Measurements from ENCODE around the gene COL15A1. TPM values are rescaled to one million over a fixed set of nuclear protein-coding genes. Genes with fewer than 3 reads are reported as not detected.

Gene COL15A1
- total RNA-seq, 2 experiments from 2014 or later, result 0.20 to 0.42 TPM

GRCh38 chr9:99069075-99069474 is 125.4 kb downstream of the COL15A1 start:
- H3K27ac Mint-ChIP-seq, result peak overlapping the region; percentile 90
- peaks cover 2% of the 10 kb centered on the region for H3K9me3 Mint-ChIP-seq
- H3K27me3 Mint-ChIP-seq, result no peaks in the 10 kb centered on the region
- peak overlapping the region; percentile 18 for H3K4me3 Mint-ChIP-seq
- peaks cover 18% of the 10 kb centered on the region for H3K36me3 Mint-ChIP-seq
- ATAC-seq (ENCODE audit: low read depth) (peak; percentile 60), DNase-seq (no peak)
- POLR2A ChIA-PET, result interaction anchor here (1.0 to 2.1 kb wide), 2 partner anchors 10 to 24 kb away, joined by 3 to 11 read pairs; no protein-coding TSS in a partner anchor
- H3K4me1 Mint-ChIP-seq, result peaks cover 38% of the 10 kb centered on the region

- no peak for DNase-seq
- Mint-ChIP-seq H3K4me1 (peaks cover 36% of the 10 kb centered on the region), H3K9me3 (peaks cover 2% of the 10 kb centered on the region), H3K36me3 (peaks cover 17% of the 10 kb centered on the region), H3K4me3 (peak overlapping the region; percentile 18), H3K27ac (peak overlapping the region; percentile 90), H3K27me3 (no peaks in the 10 kb centered on the region)
- ATAC-seq (ENCODE audit: low read depth), result no peak
- POLR2A ChIA-PET, result interaction anchor here (1.0 to 2.1 kb wide), 2 partner anchors 11 to 24 kb away, joined by 3 to 11 read pairs; no protein-coding TSS in a partner anchor
Measured at GRCh38 chr9:99069546-99069945, 125.8 kb downstream of the COL15A1 start.

- no peak overlapping the region for H3K4me3 Mint-ChIP-seq
- H3K27ac Mint-ChIP-seq, result no peak overlapping the region
- ATAC-seq (ENCODE audit: low read depth) (no peak), DNase-seq (no peak)
- POLR2A ChIA-PET, result interaction anchor here (1.0 kb wide), 1 partner anchor 53 kb away, joined by 3 read pairs; no protein-coding TSS in a partner anchor
- H3K9me3 Mint-ChIP-seq, result peaks cover 2% of the 10 kb centered on the region
- peaks cover 18% of the 10 kb centered on the region for H3K36me3 Mint-ChIP-seq
- peaks cover 44% of the 10 kb centered on the region for H3K4me1 Mint-ChIP-seq
- no peaks in the 10 kb centered on the region for H3K27me3 Mint-ChIP-seq
Measured at GRCh38 chr9:99070681-99071080, 127.0 kb downstream of the COL15A1 start.

- peaks cover 20% of the 10 kb centered on the region for H3K36me3 Mint-ChIP-seq
- peaks cover 48% of the 10 kb centered on the region for H3K4me1 Mint-ChIP-seq
- H3K4me3 Mint-ChIP-seq, result no peak overlapping the region
- peaks cover 2% of the 10 kb centered on the region for H3K9me3 Mint-ChIP-seq
- DNase-seq (no peak), ATAC-seq (ENCODE audit: low read depth) (no peak)
- peak overlapping the region; percentile 3 for H3K27ac Mint-ChIP-seq
- no peaks in the 10 kb centered on the region for H3K27me3 Mint-ChIP-seq
- POLR2A ChIA-PET, result interaction anchor here (1.0 kb wide), 1 partner anchor 54 kb away, joined by 3 read pairs; no protein-coding TSS in a partner anchor
Measured at GRCh38 chr9:99071313-99072039, 127.8 kb downstream of the COL15A1 start.

GRCh38 chr9:99072040-99072394 is 128.3 kb downstream of the COL15A1 start:
- POLR2A ChIA-PET, result no interaction called here
- Mint-ChIP-seq H3K27me3 (no peaks in the 10 kb centered on the region), H3K36me3 (peaks cover 20% of the 10 kb centered on the region), H3K9me3 (peaks cover 2% of the 10 kb centered on the region), H3K4me1 (peaks cover 50% of the 10 kb centered on the region), H3K4me3 (no peak overlapping the region), H3K27ac (no peak overlapping the region)
- ATAC-seq (ENCODE audit: low read depth), result no peak
- DNase-seq, result no peak

GRCh38 chr9:99073347-99073746 is 129.6 kb downstream of the COL15A1 start:
- H3K27me3 Mint-ChIP-seq, result no peaks in the 10 kb centered on the region
- no peak for ATAC-seq (ENCODE audit: low read depth)
- H3K4me3 Mint-ChIP-seq, result no peak overlapping the region
- peaks cover 2% of the 10 kb centered on the region for H3K9me3 Mint-ChIP-seq
- no peak for DNase-seq
- no peak overlapping the region for H3K27ac Mint-ChIP-seq
- peaks cover 20% of the 10 kb centered on the region for H3K36me3 Mint-ChIP-seq
- H3K4me1 Mint-ChIP-seq, result peaks cover 54% of the 10 kb centered on the region
- POLR2A ChIA-PET, result interaction anchor here (0.6 kb wide), 1 partner anchor 17 kb away, joined by 3 read pairs; no protein-coding TSS in a partner anchor

GRCh38 chr9:99073985-99074901 is 130.5 kb downstream of the COL15A1 start:
- H3K27ac Mint-ChIP-seq, result peak overlapping the region; percentile 40
- H3K4me1 Mint-ChIP-seq, result peaks cover 52% of the 10 kb centered on the region
- H3K9me3 Mint-ChIP-seq, result peaks cover under 1% of the 10 kb centered on the region
- ATAC-seq (ENCODE audit: low read depth), result no peak
- POLR2A ChIA-PET, result interaction anchor here (4.5 to 5.2 kb wide), 2 partner anchors 16 to 31 kb away, joined by 21 to 35 read pairs; partner anchors contain the start of gene TGFBR1
- H3K36me3 Mint-ChIP-seq, result peaks cover 12% of the 10 kb centered on the region
- DNase-seq, result no peak
- H3K4me3 Mint-ChIP-seq, result no peak overlapping the region
- no peaks in the 10 kb centered on the region for H3K27me3 Mint-ChIP-seq

- Mint-ChIP-seq H3K36me3 (peaks cover 10% of the 10 kb centered on the region), H3K4me3 (no peak overlapping the region), H3K4me1 (peaks cover 49% of the 10 kb centered on the region), H3K27me3 (no peaks in the 10 kb centered on the region), H3K27ac (peak overlapping the region; percentile 40), H3K9me3 (no peaks in the 10 kb centered on the region)
- POLR2A ChIA-PET, result interaction anchor here (1.3 to 5.2 kb wide), 4 partner anchors 8 to 30 kb away, joined by 4 to 35 read pairs (median 14); partner anchors contain the start of gene TGFBR1
- ATAC-seq (ENCODE audit: low read depth) (no peak), DNase-seq (no peak)
Measured at GRCh38 chr9:99074902-99075245, 131.2 kb downstream of the COL15A1 start.

- Mint-ChIP-seq H3K27me3 (no peaks in the 10 kb centered on the region), H3K27ac (peak overlapping the region; percentile 40), H3K4me1 (peaks cover 47% of the 10 kb centered on the region), H3K9me3 (no peaks in the 10 kb centered on the region), H3K36me3 (peaks cover 10% of the 10 kb centered on the region), H3K4me3 (no peak overlapping the region)
- POLR2A ChIA-PET, result interaction anchor here (1.3 to 5.2 kb wide), 6 partner anchors 9 to 62 kb away, joined by 4 to 35 read pairs (median 15); partner anchors contain the start of gene TGFBR1
- no peak for DNase-seq
- ATAC-seq (ENCODE audit: low read depth), result no peak
Measured at GRCh38 chr9:99075246-99075912, 131.7 kb downstream of the COL15A1 start.

- Mint-ChIP-seq H3K36me3 (peaks cover 6% of the 10 kb centered on the region), H3K27me3 (no peaks in the 10 kb centered on the region), H3K4me1 (peaks cover 43% of the 10 kb centered on the region), H3K27ac (peak overlapping the region; percentile 89), H3K9me3 (peaks cover 4% of the 10 kb centered on the region), H3K4me3 (peak overlapping the region; percentile 31)
- ATAC-seq (ENCODE audit: low read depth) (no peak), DNase-seq (no peak)
- POLR2A ChIA-PET, result interaction anchor here (1.1 to 5.2 kb wide), 8 partner anchors 9 to 63 kb away, joined by 3 to 35 read pairs (median 8); partner anchors contain the start of gene TGFBR1
Measured at GRCh38 chr9:99076030-99076429, 132.3 kb downstream of the COL15A1 start.

- H3K36me3 Mint-ChIP-seq, result peaks cover 6% of the 10 kb centered on the region
- POLR2A ChIA-PET, result interaction anchor here (0.7 to 5.2 kb wide), 10 partner anchors 9 to 63 kb away, joined by 3 to 35 read pairs (median 5); partner anchors contain the start of gene TGFBR1
- DNase-seq, result peak; percentile 65
Measured at GRCh38 chr9:99076483-99077171, 132.9 kb downstream of the COL15A1 start.

GRCh38 chr9:99078717-99079116 is 135.0 kb downstream of the COL15A1 start:
- ATAC-seq (ENCODE audit: low read depth) (no peak), DNase-seq (no peak)
- Mint-ChIP-seq H3K9me3 (peaks cover 4% of the 10 kb centered on the region), H3K4me3 (no peak overlapping the region), H3K27me3 (peaks cover 2% of the 10 kb centered on the region), H3K4me1 (peaks cover 40% of the 10 kb centered on the region), H3K27ac (no peak overlapping the region), H3K36me3 (peaks cover 10% of the 10 kb centered on the region)
- POLR2A ChIA-PET, result interaction anchor here (2.1 to 5.2 kb wide), 2 partner anchors 13 to 26 kb away, joined by 10 to 21 read pairs; partner anchors contain the start of gene TGFBR1

More at GRCh38 chr9:99076483-99077171, 132.9 kb downstream of the COL15A1 start:
- ATAC-seq (ENCODE audit: low read depth), result peak; percentile 95
- H3K27ac Mint-ChIP-seq, result peak overlapping the region; percentile 89
- peak overlapping the region; percentile 53 for H3K4me3 Mint-ChIP-seq
- H3K27me3 Mint-ChIP-seq, result peaks cover 2% of the 10 kb centered on the region
- peaks cover 38% of the 10 kb centered on the region for H3K4me1 Mint-ChIP-seq
- peaks cover 4% of the 10 kb centered on the region for H3K9me3 Mint-ChIP-seq

Data from activated naive CD8-positive, alpha-beta T cell treated with anti-CD3 and anti-CD28 coated beads, Interleukin-2, amount 10 ng/mL, durations not matched to agents 7 days and 5 days (primary cell).